HG03039 (cell line): ENCODE results near the gene CFAP97.

Source experiments
- ATAC-seq: cut with Tn5 transposase; IDR thresholded peaks from one replicate; pipeline ENCODE4 v1.9.1; 2021; ENCODE audit warnings: mild to moderate bottlenecking, moderate library complexity; ENCODE audit not compliant: unreplicated experiment

The CFAP97 gene

DNA sequence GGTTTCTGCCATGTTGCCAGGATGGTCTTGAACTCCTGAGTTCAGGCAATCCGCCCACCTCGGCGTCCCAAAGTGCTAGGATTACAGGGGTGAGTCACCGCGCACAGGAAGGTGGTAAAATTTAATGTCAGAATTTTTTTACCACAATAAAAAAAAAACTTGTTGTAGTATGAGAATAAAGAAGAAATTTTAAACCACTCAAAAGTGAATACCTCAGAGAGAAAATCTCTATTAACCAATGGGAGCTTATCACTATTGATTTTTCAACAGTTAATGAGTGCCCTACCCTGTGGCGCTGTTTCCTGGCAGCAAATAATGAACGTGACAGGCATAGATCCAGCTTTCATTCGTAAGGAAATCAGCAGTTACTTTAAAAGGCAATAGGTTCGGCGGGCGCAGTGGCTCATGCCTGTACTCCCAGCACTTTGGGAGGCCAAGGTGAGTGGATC, 93.4 kb downstream of the CFAP97 start:
- ATAC-seq: no peak

DNA sequence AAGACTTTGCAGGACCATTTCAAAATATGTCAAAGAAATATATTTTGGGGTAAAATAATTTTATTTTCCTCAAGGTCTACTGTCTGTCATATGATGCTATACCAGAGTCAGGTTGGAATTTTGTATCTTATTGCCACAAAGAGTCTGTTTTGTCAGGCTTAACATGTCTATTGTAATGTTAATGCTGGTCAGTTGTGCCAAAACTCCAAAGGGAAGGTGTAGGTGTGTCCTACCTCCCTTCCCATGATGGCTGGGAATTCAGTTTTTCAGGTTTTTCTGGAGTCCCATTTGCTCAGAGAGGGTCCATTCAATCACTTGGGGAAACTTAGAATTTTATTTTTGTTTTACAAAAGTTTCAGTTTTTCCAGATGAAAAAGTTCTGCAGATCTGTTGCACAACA, 94.1 kb downstream of the CFAP97 start:
- no peak for ATAC-seq
